ENCODE measurements around the gene LPAR3. TPM values are rescaled to one million over a fixed set of nuclear protein-coding genes. Genes with fewer than 3 reads are reported as not detected.

LPAR3 gene
- total RNA-seq, 1 donor from 2014 or later: 18.7 TPM

DNA sequence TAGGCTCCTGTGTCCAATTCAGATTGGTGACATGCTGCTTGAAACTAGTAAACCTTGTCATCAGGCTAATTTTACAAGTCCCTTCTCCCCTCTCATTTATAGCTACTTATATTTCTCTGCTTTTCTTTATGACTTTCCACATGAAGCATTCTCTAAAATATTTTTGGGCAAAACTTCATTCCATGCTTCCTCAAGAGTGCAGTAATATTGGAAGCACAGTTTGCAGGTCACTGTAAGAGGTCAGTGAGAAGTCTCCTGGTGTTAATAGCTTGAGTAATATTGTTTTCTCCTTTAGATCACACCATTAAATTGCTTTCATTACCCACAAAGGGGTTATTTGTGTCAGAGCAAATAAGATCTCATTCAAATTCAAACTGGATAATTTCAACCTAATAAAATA is 46.6 kb downstream of the LPAR3 start:
- intact Hi-C loops (cut with DNase I): no loop called here
- Histone ChIP-seq H3K4me3 (no peak overlapping the region), H3K36me3 (no peaks in the 10 kb centered on the region), H3K27ac (no peak overlapping the region), H3K9me3 (no peaks in the 10 kb centered on the region), H3K4me1 (peaks cover 18% of the 10 kb centered on the region), H3K27me3 (no peaks in the 10 kb centered on the region)
- no peak for DNase-seq (ENCODE audit: extremely low spot score in 2 of 2)
- TF ChIP-seq POLR2AphosphoS5 (IDR thresholded peaks at IDR 0.05; ENCODE audit: insufficient read depth in 1 of 2, low read depth in 1 of 2) (no peak), POLR2A (IDR thresholded peaks at IDR 0.05) (no peak)
- TF ChIP-seq, protein P1, sequence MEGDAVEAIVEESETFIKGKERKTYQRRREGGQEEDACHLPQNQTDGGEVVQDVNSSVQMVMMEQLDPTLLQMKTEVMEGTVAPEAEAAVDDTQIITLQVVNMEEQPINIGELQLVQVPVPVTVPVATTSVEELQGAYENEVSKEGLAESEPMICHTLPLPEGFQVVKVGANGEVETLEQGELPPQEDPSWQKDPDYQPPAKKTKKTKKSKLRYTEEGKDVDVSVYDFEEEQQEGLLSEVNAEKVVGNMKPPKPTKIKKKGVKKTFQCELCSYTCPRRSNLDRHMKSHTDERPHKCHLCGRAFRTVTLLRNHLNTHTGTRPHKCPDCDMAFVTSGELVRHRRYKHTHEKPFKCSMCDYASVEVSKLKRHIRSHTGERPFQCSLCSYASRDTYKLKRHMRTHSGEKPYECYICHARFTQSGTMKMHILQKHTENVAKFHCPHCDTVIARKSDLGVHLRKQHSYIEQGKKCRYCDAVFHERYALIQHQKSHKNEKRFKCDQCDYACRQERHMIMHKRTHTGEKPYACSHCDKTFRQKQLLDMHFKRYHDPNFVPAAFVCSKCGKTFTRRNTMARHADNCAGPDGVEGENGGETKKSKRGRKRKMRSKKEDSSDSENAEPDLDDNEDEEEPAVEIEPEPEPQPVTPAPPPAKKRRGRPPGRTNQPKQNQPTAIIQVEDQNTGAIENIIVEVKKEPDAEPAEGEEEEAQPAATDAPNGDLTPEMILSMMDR (IDR thresholded peaks at IDR 0.05): no peak

DNA sequence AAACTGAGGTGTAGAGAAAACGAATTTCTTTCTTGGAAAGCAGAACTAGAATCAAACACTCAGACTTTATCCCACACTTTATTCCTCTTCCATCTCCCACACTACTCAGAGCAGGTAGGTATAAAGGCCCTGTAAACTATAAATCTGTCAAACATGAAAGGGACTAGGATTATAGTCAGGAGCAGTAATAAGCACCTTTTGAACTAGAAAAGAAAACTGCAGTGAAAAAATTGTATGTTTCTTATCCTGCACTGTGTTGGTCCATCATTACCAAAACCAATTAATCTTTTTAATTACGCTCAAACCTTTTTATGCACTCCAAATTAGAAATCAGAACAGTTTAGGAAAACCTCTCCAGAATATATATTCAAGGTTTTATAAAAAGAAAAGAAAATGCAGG is 47.6 kb downstream of the LPAR3 start:
- no peak for DNase-seq (ENCODE audit: extremely low spot score in 2 of 2)
- intact Hi-C loops (cut with DNase I): no loop called here
- Histone ChIP-seq H3K4me3 (no peak overlapping the region), H3K9me3 (no peaks in the 10 kb centered on the region), H3K27ac (no peak overlapping the region), H3K27me3 (no peaks in the 10 kb centered on the region), H3K36me3 (no peaks in the 10 kb centered on the region), H3K4me1 (peaks cover 18% of the 10 kb centered on the region)
- TF ChIP-seq POLR2AphosphoS5 (IDR thresholded peaks at IDR 0.05; ENCODE audit: insufficient read depth in 1 of 2, low read depth in 1 of 2) (no peak), POLR2A (IDR thresholded peaks at IDR 0.05) (no peak)
- TF ChIP-seq, protein P1 (IDR thresholded peaks at IDR 0.05): no peak

DNA sequence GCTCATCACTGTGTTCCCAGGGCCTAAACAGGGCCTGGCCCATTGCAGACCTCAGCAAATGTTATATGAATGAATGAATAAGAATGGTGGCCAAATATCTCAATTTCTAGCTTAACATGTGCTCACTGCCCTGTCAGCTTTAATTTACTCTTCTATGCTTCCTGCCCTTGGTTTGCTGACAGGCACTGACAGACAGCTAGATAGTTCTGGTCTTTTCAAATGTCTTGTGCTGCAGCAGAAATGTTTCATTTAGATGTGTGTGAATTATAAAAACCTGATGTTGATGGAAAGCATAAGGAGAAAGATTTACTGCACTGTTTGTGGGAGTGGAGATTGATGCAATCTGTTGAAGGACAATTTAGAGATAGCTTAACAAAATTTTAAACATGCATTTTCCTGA is 48.9 kb downstream of the LPAR3 start:
- no peak overlapping the region for H3K27ac ChIP-seq
- no peaks in the 10 kb centered on the region for H3K36me3 ChIP-seq
- H3K4me3 ChIP-seq: no peak overlapping the region
- no peaks in the 10 kb centered on the region for H3K9me3 ChIP-seq
- no peak for DNase-seq (ENCODE audit: extremely low spot score in 2 of 2)
- intact Hi-C loops (cut with DNase I): no loop called here
- peaks cover 18% of the 10 kb centered on the region for H3K4me1 ChIP-seq
- no peaks in the 10 kb centered on the region for H3K27me3 ChIP-seq
- TF ChIP-seq, protein P1 (IDR thresholded peaks at IDR 0.05): no peak
- no peak for TF ChIP-seq POLR2AphosphoS5 (IDR thresholded peaks at IDR 0.05; ENCODE audit: insufficient read depth in 1 of 2, low read depth in 1 of 2)
- no peak for TF ChIP-seq POLR2A (IDR thresholded peaks at IDR 0.05)

DNA sequence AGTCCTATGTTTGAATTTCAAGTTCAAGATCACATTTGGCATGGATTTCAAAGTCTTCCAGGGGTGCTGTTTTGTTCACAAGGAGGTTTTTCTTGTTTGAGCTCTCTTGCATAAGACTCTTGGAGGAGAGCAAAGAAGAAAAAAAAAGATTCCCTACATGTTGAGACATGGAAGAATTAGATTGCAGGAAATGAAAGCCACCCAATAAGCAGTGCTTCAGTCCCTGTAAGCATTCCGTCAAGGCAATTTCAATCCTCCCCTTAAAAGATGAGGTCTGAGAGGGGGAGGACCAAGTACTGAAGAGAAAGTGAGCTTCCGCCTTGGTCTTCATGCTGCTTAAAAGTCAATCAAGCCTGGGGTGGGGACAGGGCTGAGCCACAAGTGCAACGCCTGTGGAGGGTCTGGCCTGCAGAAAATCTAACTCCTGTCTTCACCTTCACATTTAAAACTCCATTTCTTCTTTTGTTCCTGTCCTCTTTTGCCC is 50.2 kb downstream of the LPAR3 start:
- Histone ChIP-seq H3K27me3 (no peaks in the 10 kb centered on the region), H3K4me3 (no peak overlapping the region), H3K4me1 (peaks cover 16% of the 10 kb centered on the region), H3K27ac (no peak overlapping the region), H3K9me3 (no peaks in the 10 kb centered on the region), H3K36me3 (no peaks in the 10 kb centered on the region)
- DNase-seq (ENCODE audit: extremely low spot score in 2 of 2): no peak
- intact Hi-C loops (cut with DNase I): no loop called here
- TF ChIP-seq, protein P1 (IDR thresholded peaks at IDR 0.05): no peak
- peak in 1 of 2 donors; percentile 82 for TF ChIP-seq POLR2AphosphoS5 (IDR thresholded peaks at IDR 0.05; ENCODE audit: insufficient read depth in 1 of 2, low read depth in 1 of 2)
- no peak for TF ChIP-seq POLR2A (IDR thresholded peaks at IDR 0.05)

DNA sequence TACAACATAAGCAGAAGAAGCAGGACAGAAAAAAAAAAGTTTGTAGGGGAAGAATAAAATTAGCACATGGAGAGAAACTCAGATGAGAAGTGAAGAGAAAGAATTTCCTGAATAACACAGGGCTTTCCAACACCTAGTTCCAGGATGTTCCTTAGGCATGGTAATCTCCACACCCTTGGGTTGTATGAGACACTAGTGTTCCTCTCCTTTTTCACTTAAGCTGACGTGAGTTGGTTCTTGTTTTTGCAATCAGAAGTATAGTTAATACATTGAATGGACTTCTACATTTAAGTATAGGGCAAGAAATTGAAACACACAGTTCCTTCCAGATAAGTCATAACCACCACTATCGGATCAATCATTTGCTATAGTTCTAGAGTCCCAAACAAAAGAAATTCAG is 51.0 kb downstream of the LPAR3 start:
- H3K27me3 ChIP-seq: no peaks in the 10 kb centered on the region
- no peak for DNase-seq (ENCODE audit: extremely low spot score in 2 of 2)
- peaks cover 8% of the 10 kb centered on the region for H3K4me1 ChIP-seq
- no peaks in the 10 kb centered on the region for H3K36me3 ChIP-seq
- intact Hi-C loops (cut with DNase I): no loop called here
- no peaks in the 10 kb centered on the region for H3K9me3 ChIP-seq
- H3K27ac ChIP-seq: no peak overlapping the region
- no peak overlapping the region for H3K4me3 ChIP-seq
- TF ChIP-seq POLR2AphosphoS5 (IDR thresholded peaks at IDR 0.05; ENCODE audit: insufficient read depth in 1 of 2, low read depth in 1 of 2) (no peak), POLR2A (IDR thresholded peaks at IDR 0.05) (no peak)
- TF ChIP-seq, protein P1 (IDR thresholded peaks at IDR 0.05): no peak
